Neural cell (in vitro differentiated cells): ENCODE measurements around the gene SIRPB1.

ENCODE experiments used
- CTCF ChIP-seq: fragments of 450-650 bp; IDR thresholded peaks from 2 replicates; pipeline ENCODE4 v1.5.1; 2014; ENCODE audit warnings: antibody characterized with exemption, mild to moderate bottlenecking, moderate library complexity; ENCODE audit not compliant: poor library complexity, severe bottlenecking
- EP300 ChIP-seq: fragments of 450-650 bp; conservative IDR thresholded peaks from 2 replicates; pipeline ENCODE4 v1.6.1; 2014; ENCODE audit warnings: antibody characterized with exemption, mild to moderate bottlenecking, moderate library complexity; ENCODE audit not compliant: poor library complexity, severe bottlenecking
- EZH2 ChIP-seq: fragments of 200-600, 300-800 bp; shearing (Covaris generic), sonication (generic); IDR thresholded peaks from 2 replicates; pipeline ENCODE4 v1.6.1; 2014; ENCODE audit warnings: antibody characterized with exemption, low read length, borderline replicate concordance, mild to moderate bottlenecking; ENCODE audit not compliant: insufficient read depth, poor library complexity, severe bottlenecking
- POLR2AphosphoS5 ChIP-seq: IDR thresholded peaks from 2 replicates; pipeline ENCODE4 v1.6.1; 2012
- RAD21 ChIP-seq: fragments of 450-650 bp; conservative IDR thresholded peaks from 2 replicates; pipeline ENCODE4 v1.6.1; 2014; ENCODE audit warnings: antibody characterized with exemption, mild to moderate bottlenecking, moderate library complexity
- REST ChIP-seq: IDR thresholded peaks from 2 replicates; pipeline ENCODE4 v1.6.1; 2012; ENCODE audit warnings: borderline replicate concordance
- SMC3 ChIP-seq: fragments of 450-650 bp; conservative IDR thresholded peaks from 2 replicates; pipeline ENCODE4 v1.6.1; 2014; ENCODE audit warnings: antibody characterized with exemption, mild to moderate bottlenecking, moderate library complexity; ENCODE audit not compliant: poor library complexity
- TAF1 ChIP-seq: IDR thresholded peaks from 2 replicates; pipeline ENCODE4 v1.6.1; 2012; ENCODE audit warnings: low read depth

DNA sequence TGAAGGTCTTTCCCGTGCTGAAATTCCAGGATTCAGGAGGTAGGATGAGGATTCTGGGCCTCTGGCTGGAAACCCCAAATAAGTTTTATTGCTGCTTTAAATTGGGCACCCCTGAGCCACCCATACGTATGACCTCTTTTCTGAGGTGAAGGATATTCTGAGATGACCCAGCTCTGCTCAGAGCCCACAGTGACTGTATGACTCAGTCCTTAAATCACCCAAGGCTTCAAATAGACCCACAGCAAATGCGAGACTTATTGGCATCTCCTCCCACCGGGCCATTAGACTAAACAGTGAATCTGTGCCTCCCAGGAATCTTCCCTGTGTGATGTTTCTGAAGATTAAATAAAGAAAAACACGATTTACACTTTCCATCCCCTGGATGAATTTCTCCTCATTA, 28.3 kb upstream of the SIRPB1 start:
- no peak for TF ChIP-seq CTCF
- TF ChIP-seq TAF1, result no peak
- TF ChIP-seq POLR2AphosphoS5, result no peak
- no peak for TF ChIP-seq EZH2
- no peak for TF ChIP-seq SMC3
- TF ChIP-seq EP300, result no peak
- TF ChIP-seq RAD21, result no peak
- no peak for TF ChIP-seq REST
